HCT116 (cell line): Measurements from ENCODE around the gene ANKRD63. TPM values are rescaled to one million over a fixed set of nuclear protein-coding genes. Genes with fewer than 3 reads are reported as not detected.

Experiments used
- ATAC-seq: fragments of 200-7000 bp; cut with Tn5 transposase; 2 replicates; pipeline ENCODE4 v1.9.1; 2020; ENCODE audit warnings: mild to moderate bottlenecking, moderate library complexity
- BruUV-seq: library from RNA; stranded (reverse); fragments of 400-500 nt; replicated peaks from 2 replicates; lab custom pipeline; 2021; lab: Mats Ljungman, UMichigan
- CTCF ChIA-PET: fragments of 300-600 bp; sonication (Branson Sonifier 250); formaldehyde crosslinking; loops from one replicate; lab custom pipeline; 2021; ENCODE audit warnings: antibody characterized with exemption; lab: Charles Lee
- POLR2A ChIA-PET: fragments of 300-600, 350-600 bp; sonication (Branson Sonifier 250); formaldehyde crosslinking; loops from one replicate; lab custom pipeline; 2021; ENCODE audit warnings: antibody characterized with exemption; lab: Charles Lee
- RAD21 ChIA-PET, 2 experiments: fragments of 300-600 bp; sonication (Branson Sonifier 250); formaldehyde crosslinking; loops; one replicate each; lab custom pipeline; 2023; ENCODE audit warnings: low total read pairs in 2 of 2; ENCODE audit not compliant: uncharacterized antibody in 2 of 2, unreplicated experiment in 2 of 2, low non-redundant PET in 1 of 2; lab: Charles Lee
- DNase-seq: peaks from one replicate; pipeline ENCODE4 v3.0.0-alpha.2; 2010; ENCODE audit warnings: low read depth, low spot score
- H2AFZ ChIP-seq: fragments of 200-600 bp; shearing (Covaris generic), sonication (generic); 2 replicates; pipeline ENCODE4 v1.6.1; 2017; ENCODE audit warnings: low read depth, mixed run types, mixed read lengths, antibody characterized with exemption, low read length; ENCODE audit not compliant: poor library complexity, severe bottlenecking
- H3K27ac ChIP-seq: 2 replicates; pipeline ENCODE4 v1.5.1; 2012; ENCODE audit warnings: low read depth, low read length
- H3K27me3 ChIP-seq: fragments of 200-600 bp; sonication (generic); 2 replicates; pipeline ENCODE4 v1.6.1; 2016; ENCODE audit warnings: mixed run types, low read length, mixed read lengths; ENCODE audit not compliant: insufficient read depth
- H3K36me3 ChIP-seq, 2 experiments: fragments of 200-500 bp in 1 of 2; fragments of 200-600 bp in 1 of 2; sonication (Bioruptor generic) in 1 of 2; sonication (generic) in 1 of 2; 2 replicates each; pipeline versions ENCODE4 v1.5.1 to v1.6.1; 2014 to 2016; ENCODE audit warnings: low read length in 2 of 2, inconsistent platforms in 1 of 2, mixed read lengths in 1 of 2, mixed run types in 1 of 2; ENCODE audit not compliant: insufficient read depth in 2 of 2, control insufficient read depth in 1 of 2
- H3K4me1 ChIP-seq, 2 experiments: fragments of 200-600 bp in 1 of 2; sonication (generic) in 1 of 2; 2 replicates each; pipeline versions ENCODE4 v1.5.1 to v1.6.1; 2012 to 2017; ENCODE audit warnings: low read length in 2 of 2, inconsistent platforms in 1 of 2, mild to moderate bottlenecking in 1 of 2, mixed read lengths in 1 of 2, mixed run types in 1 of 2, moderate library complexity in 1 of 2; ENCODE audit not compliant: insufficient read depth in 2 of 2, control insufficient read depth in 1 of 2
- H3K4me2 ChIP-seq: fragments of 200-600 bp; sonication (generic); 2 replicates; pipeline ENCODE4 v1.6.1; 2017; ENCODE audit warnings: mixed run types, low read length, mixed read lengths
- H3K4me3 ChIP-seq, 2 experiments: fragments of 200-600 bp in 1 of 2; sonication (generic) in 1 of 2; replicated peaks in 1 of 2; 2 replicates each; pipeline ENCODE4 v1.5.1; 2011 to 2016; ENCODE audit warnings: low read length in 2 of 2, control low read depth in 1 of 2, low read depth in 1 of 2, mild to moderate bottlenecking in 1 of 2, mixed read lengths in 1 of 2, mixed run types in 1 of 2
- H3K79me2 ChIP-seq: fragments of 200-600 bp; sonication (generic); 2 replicates; pipeline ENCODE4 v1.6.1; 2017; ENCODE audit warnings: mild to moderate bottlenecking, mixed run types, low read length, moderate library complexity, mixed read lengths; ENCODE audit not compliant: insufficient read depth
- H3K9ac ChIP-seq: fragments of 200-600 bp; sonication (generic); 2 replicates; pipeline ENCODE4 v1.6.1; 2016; ENCODE audit warnings: low read length, mixed read lengths
- H3K9me2 ChIP-seq: fragments of 200-600 bp; sonication (generic), shearing (Covaris generic); 2 replicates; pipeline ENCODE4 v1.6.1; 2017; ENCODE audit warnings: mixed run types, mild to moderate bottlenecking, moderate library complexity; ENCODE audit not compliant: insufficient read depth
- H3K9me3 ChIP-seq, 2 experiments: fragments of 200-500 bp in 1 of 2; fragments of 200-600 bp in 1 of 2; sonication (Bioruptor generic) in 1 of 2; sonication (generic) in 1 of 2; 2 replicates each; pipeline ENCODE4 v1.6.1; 2014 to 2017; ENCODE audit warnings: low read length in 2 of 2, mixed read lengths in 2 of 2, inconsistent platforms in 1 of 2, low read depth in 1 of 2, mild to moderate bottlenecking in 1 of 2, mixed run types in 1 of 2, moderate library complexity in 1 of 2; ENCODE audit not compliant: control insufficient read depth in 1 of 2, insufficient read depth in 1 of 2
- H4K20me1 ChIP-seq: fragments of 200-600 bp; sonication (generic), shearing (Covaris generic); 2 replicates; pipeline ENCODE4 v1.6.1; 2017; ENCODE audit warnings: mixed run types, mild to moderate bottlenecking, moderate library complexity; ENCODE audit not compliant: insufficient read depth
- ATF3 ChIP-seq: IDR thresholded peaks from 2 replicates; pipeline ENCODE4 v1.6.1; 2012
- CBX3 ChIP-seq: IDR thresholded peaks from 2 replicates; pipeline ENCODE4 v1.6.1; 2012; ENCODE audit warnings: low read depth
- EGR1 ChIP-seq: IDR thresholded peaks from 2 replicates; pipeline ENCODE4 v1.6.1; 2012; ENCODE audit warnings: low read depth
- EZH2 ChIP-seq: fragments of 200-600 bp; sonication (generic); IDR thresholded peaks from 2 replicates; pipeline ENCODE4 v1.6.1; 2017; ENCODE audit warnings: antibody characterized with exemption, mixed run types
- EZH2phosphoT487 ChIP-seq: fragments of 200-600 bp; IDR thresholded peaks from 2 replicates; pipeline ENCODE4 v1.6.1; 2018; ENCODE audit warnings: antibody characterized with exemption, borderline replicate concordance
- JUND ChIP-seq: IDR thresholded peaks from 2 replicates; pipeline ENCODE4 v1.6.1; 2012
- MAX ChIP-seq: IDR thresholded peaks from 2 replicates; pipeline ENCODE4 v1.6.1; 2012
- REST ChIP-seq: IDR thresholded peaks from 2 replicates; pipeline ENCODE4 v1.6.1; 2012; ENCODE audit warnings: low read depth
- SP1 ChIP-seq: IDR thresholded peaks from 2 replicates; pipeline ENCODE4 v1.6.1; 2012; ENCODE audit warnings: low read depth
- SRF ChIP-seq: IDR thresholded peaks from 2 replicates; pipeline ENCODE4 v1.6.1; 2012; ENCODE audit warnings: low read depth
- ZBTB33 ChIP-seq: IDR thresholded peaks from 2 replicates; pipeline ENCODE4 v1.6.1; 2011; ENCODE audit warnings: mild to moderate bottlenecking, low read length, moderate library complexity; ENCODE audit not compliant: insufficient replicate concordance; ENCODE audit errors: extremely low read depth
- ZFX ChIP-seq: fragments of 450-650 bp; IDR thresholded peaks from 2 replicates; pipeline ENCODE4 v1.6.1; 2017
- intact Hi-C: fragments of 100-400 bp; cut with micrococcal nuclease; formaldehyde crosslinking; loops from 2 replicates; pipeline ENCODE4 v1.10.0; 2022
- total RNA-seq: library from RNA; stranded (reverse); gene quantifications from one replicate; pipeline ENCODE4 v1.2.1, GENCODE V29; 2021; ENCODE audit not compliant: unreplicated experiment

Gene ANKRD63
- total RNA-seq, 1 experiment from 2014 or later: 0.89 TPM

- Histone ChIP-seq H3K9ac (no peak overlapping the region), H3K27me3 (no peaks in the 10 kb centered on the region), H3K4me2 (peak overlapping the region; percentile 87), H3K36me3 (no peaks in the 10 kb centered on the region), H3K4me1 (peaks cover 35 to 55% of the 10 kb centered on the region in 2 experiments), H3K9me2 (no peaks in the 10 kb centered on the region), H4K20me1 (no peaks in the 10 kb centered on the region), H2AFZ (no peak overlapping the region), H3K4me3 (no peak overlapping the region; a peak in 1 of 4 replicates), H3K79me2 (no peaks in the 10 kb centered on the region), H3K9me3 (no peaks in the 10 kb centered on the region), H3K27ac (no peak overlapping the region)
- DNase-seq (no peak), ATAC-seq (no peak)
- ChIA-PET CTCF (interaction anchor here (1.2 to 1.9 kb wide), 2 partner anchors 9 to 28 kb away, joined by 3 to 4 read pairs; no protein-coding TSS in a partner anchor), POLR2A (no interaction called here), RAD21 (no interaction called here)
- no peak for TF ChIP-seq REST
- no peak for TF ChIP-seq EZH2
- no peak for TF ChIP-seq MAX
- no peak for TF ChIP-seq JUND
- TF ChIP-seq ATF3: no peak
- TF ChIP-seq ZBTB33: no peak
- no peak for TF ChIP-seq CBX3
- no peak for TF ChIP-seq SP1
- no peak for TF ChIP-seq EZH2phosphoT487
- no peak for TF ChIP-seq SRF
- TF ChIP-seq ZFX: no peak
- no peak for TF ChIP-seq EGR1
- intact Hi-C loops: no loop called here
- no TSS peak for BruUV-seq
Measured at GRCh38 chr15:40283615-40284300, 894 bp upstream of the ANKRD63 start.
